ENCODE measurements around the gene ADGRA3.
A peak's percentile ranks its signal among the peaks of the same experiment; 100 is the strongest.
"Not testable (repeated sequence)": the region's sequence is repeated elsewhere in the genome, so short reads cannot be mapped to it uniquely, and the experiment has no call there.

ADGRA3 gene

DNA sequence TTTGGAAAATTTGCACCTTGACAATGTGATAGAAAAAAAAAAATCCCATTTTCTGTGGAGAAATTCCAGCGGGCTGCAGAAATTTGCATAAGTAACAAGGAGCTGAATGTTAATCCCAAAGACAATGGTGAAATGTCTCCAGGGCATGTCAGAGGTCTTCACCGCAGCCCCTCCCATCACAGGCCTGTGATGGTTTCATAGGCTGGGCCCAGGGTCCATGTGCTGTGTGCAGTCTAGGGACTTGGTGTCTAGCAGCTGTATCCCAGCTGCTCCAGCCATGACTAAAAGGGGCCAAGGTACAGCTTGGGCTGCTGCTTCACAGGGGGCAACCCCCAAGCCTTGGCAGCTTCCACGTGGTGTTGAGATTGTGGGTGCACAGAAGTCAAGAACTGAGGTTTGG, 85.2 kb downstream of the ADGRA3 start:
- DNase-seq = no peak

DNA sequence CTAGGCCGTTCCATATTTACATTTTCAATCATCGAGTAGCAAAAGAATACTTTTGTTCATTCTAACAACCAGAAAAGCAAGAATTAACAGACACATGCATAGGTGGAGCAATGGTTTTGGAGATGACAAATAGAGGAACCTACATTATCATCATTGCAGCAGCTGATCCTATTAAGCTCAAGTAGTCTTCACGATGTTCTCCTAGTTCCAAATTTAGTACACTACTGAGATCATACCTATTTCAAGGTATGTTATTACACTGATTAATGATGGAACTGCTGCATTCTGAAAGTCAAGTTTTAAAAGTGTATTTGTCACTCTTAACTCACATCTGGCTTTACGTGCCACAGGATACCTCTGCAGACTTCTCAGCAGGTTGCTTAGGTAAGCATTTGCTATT, 87.4 kb downstream of the ADGRA3 start:
- no peak for DNase-seq

- DNase-seq = no peak
These were observed 88.2 kb downstream of the ADGRA3 start for GRCh38 chr4:22427675-22428074.

DNA sequence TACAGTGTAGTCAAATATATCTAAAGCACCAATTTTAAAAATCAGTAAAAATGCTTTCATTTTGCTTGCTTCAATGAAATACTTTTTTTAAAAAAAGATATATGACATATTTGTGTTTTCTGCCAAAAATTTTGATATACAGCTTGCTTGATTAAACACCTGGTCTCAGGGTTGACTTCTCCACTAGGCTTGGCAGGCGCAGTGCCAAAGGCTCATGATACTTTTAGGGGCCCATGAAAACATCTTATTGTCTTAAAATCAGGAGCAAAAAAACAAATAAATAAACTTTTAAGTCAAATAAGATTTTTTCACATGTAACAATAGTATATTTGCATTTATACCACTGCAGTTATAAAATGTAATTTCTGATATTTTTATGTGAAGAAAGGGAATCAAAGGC, 95.6 kb downstream of the ADGRA3 start:
- DNase-seq = no peak

GRCh38 chr4:22417408-22417807, 98.5 kb downstream of the ADGRA3 start:
- DNase-seq = no peak

GRCh38 chr4:22416403-22416802, 99.5 kb downstream of the ADGRA3 start:
- DNase-seq = no peak

- no peak for DNase-seq
These were observed 101.0 kb downstream of the ADGRA3 start for GRCh38 chr4:22414833-22415232.

GRCh38 chr4:22413471-22413870, 102.4 kb downstream of the ADGRA3 start:
- DNase-seq = no peak

GRCh38 chr4:22412013-22412412, 103.9 kb downstream of the ADGRA3 start:
- DNase-seq = no peak

DNA sequence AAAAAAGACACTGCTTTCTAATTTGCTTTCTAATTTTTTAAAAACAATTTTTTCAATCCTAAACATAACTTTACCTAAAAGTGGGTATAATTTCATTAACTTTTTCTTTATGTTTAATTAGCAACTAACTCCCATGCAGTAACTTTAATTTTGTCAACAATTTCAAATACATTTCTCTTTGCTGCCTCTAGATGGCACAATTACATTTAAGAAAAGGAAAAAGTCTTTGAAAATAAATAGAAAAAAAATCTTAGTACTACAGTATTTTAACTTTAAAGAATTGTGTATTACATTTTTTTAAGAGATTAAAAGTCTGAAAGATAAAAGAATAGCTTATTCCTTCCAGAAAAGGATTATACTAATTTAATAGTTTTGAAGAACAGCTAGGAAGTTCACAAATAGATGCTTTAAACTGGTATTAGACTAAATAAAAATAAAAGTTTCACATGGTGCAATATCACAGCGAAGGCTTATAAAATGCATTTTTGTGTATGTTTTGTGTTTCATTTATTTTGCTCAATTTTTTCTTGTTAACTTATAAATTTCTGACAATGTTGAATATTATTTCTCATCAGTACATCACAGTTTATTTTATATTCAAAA, 105.1 kb downstream of the ADGRA3 start:
- DNase-seq = no peak

- DNase-seq = no peak
These were observed 107.4 kb downstream of the ADGRA3 start for GRCh38 chr4:22408474-22408873.

GRCh38 chr4:22407361-22407760, 108.5 kb downstream of the ADGRA3 start:
- DNase-seq = no peak

- no peak for DNase-seq
These were observed 117.2 kb downstream of the ADGRA3 start for GRCh38 chr4:22398671-22399070.

- no peak for DNase-seq
These were observed 124.3 kb downstream of the ADGRA3 start for GRCh38 chr4:22391551-22391950.

GRCh38 chr4:22389240-22389870, 126.5 kb downstream of the ADGRA3 start:
- DNase-seq = peak; percentile 0 to 37

DNA sequence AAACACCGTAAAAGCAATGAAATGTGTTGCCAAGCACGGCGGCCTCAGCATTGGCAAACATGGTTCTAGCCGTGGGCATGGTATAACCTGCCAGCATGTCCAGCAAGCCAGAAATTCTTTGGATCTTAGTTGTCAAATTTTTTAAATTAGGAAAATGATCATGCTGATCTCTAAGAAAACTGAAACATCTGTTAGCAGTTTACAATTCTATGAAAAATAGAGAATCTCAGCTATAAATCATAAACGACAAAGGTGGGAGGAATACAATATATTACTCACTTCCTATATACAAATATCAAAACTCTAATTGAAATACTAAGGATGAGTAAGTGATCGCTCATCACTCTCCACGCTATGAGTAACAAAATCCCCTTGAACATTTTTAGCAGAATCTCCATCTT, 130.3 kb downstream of the ADGRA3 start:
- no peak for DNase-seq

GRCh38 chr4:22384154-22384553, 131.7 kb downstream of the ADGRA3 start:
- DNase-seq = no peak

GRCh38 chr4:22382216-22382615, 133.7 kb downstream of the ADGRA3 start:
- not testable (repeated sequence) for DNase-seq

DNA sequence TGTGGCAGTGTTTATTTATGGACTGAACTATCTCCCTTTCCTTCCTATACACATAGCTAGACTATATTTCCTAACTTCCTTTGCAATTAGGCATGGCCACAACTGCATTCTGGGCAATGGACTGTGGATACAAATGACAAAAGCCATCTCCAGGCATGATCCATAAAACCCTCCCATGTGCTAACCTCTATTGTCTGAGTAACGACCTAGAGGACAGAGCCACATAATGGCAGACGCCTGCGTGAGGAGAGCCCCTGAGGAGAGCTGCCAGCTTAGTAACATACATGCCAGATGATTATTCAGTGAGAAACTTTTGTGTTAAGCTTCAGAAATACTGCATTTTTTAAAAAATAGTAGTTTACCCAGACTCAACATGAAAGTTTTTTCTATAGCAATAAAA, 142.9 kb downstream of the ADGRA3 start:
- DNase-seq = no peak

DNA sequence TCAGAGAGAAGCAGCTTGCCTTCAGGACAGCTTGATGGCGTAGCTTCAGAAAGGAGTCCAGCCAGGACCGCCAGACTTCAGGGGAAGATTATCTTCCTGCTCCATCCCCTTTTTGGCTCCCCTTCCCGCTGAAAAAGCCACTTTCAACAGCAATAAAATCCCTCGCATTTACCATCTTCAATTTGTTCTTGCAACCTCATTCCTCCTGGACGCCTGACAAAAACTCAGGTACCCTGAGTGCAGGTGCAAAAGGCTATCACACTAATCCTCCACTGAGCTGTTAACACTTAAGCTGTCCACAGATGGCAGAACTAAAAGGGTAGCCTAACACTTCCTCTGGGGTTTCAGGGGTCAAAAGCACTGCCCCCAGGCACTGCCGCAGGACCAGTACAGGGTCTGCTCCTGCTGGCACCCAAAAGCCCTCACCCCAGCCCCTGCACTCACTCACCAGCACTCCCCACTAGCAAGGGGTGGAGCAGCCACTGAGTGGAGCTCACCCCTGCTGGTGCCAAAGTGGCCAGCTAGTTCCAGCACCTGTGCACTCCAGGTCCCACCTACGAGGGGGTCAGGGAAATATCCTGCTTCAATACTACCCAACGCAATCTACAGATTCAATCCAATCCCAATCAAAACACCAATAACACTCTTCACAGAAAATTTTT, 145.8 kb downstream of the ADGRA3 start:
- no peak for DNase-seq

DNA sequence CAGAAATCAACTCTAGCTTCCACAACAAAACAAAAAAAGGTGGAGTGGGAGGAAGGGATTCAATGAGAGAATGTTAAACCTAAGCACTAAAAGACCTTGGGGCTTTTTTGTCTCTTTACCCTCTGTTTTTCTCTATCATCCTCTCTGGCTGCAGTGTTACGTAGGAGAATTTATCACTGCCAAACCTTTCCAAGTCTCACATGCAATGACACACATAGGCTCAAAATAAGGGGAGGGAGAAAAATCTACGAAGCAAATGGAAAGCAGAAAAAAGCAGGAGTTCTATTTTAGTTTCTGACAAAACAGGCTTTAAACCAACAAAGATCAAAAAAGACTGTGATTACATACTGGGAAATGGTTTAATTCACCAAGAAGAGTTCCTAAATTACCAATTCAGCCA, 152.1 kb downstream of the ADGRA3 start:
- DNase-seq = no peak

- DNase-seq = no peak
These were observed 152.8 kb downstream of the ADGRA3 start for GRCh38 chr4:22363036-22363435.

- DNase-seq = peak in 1 of 2 experiments; percentile 26
These were observed 158.8 kb downstream of the ADGRA3 start for GRCh38 chr4:22356987-22357596.

DNA sequence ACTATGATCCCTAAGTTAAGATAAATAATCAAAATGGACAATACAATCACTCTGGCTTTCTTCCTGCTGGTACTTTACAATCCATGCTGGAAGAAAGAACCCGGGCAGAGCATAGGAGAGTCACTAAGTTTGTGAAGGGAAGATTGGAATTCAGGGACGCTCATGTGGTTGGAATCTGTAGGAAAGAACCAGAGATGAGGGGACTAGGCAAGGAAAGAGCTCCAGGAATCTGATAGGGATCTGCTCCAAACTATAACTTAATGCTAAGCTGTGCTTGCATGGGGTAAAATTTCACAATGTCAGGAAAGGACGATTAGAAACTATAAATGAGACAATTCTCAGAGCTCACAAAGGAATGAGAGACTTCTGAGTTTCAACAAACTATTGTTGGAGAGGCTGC, 167.5 kb downstream of the ADGRA3 start:
- no peak for DNase-seq
